ENCODE measurements around the gene HEBP1. TPM values are rescaled to one million over a fixed set of nuclear protein-coding genes. Genes with fewer than 3 reads are reported as not detected.

HEBP1 gene
- total and polyA plus RNA-seq, 4 donors = 55.8 to 181 (median 75.6) TPM

- no peak overlapping the region for H3K4me3 ChIP-seq (ENCODE audit: low read length in 2 of 2)
- no peak overlapping the region for H3K27ac ChIP-seq (ENCODE audit: low read depth in 1 of 2, low read length in 2 of 2)
- 76 to 77% methylated on average over 7 of the region's 7 CpGs for WGBS, 2 donors
- H3K27me3 ChIP-seq (ENCODE audit: control insufficient read depth in 1 of 2, insufficient read depth in 2 of 2, low read length in 1 of 2) = no peaks in the 10 kb centered on the region
- ATAC-seq (ENCODE audit: low FRiP score) (no peak), DNase-seq (no peak)
- intact Hi-C loops (cut with DNase I) = no loop called here
- H3K36me3 ChIP-seq (ENCODE audit: control insufficient read depth in 1 of 2, insufficient read depth in 2 of 2, low read length in 1 of 2) = no peaks in the 10 kb centered on the region
- no peaks in the 10 kb centered on the region for H3K9me3 ChIP-seq (ENCODE audit: control insufficient read depth, low read length)
- no peaks in the 10 kb centered on the region for H3K4me1 ChIP-seq (ENCODE audit: control insufficient read depth in 1 of 2, insufficient read depth in 2 of 2, low read length in 2 of 2)
Observed at GRCh38 chr12:12958886-12959285, 41.2 kb downstream of the HEBP1 start.

DNA sequence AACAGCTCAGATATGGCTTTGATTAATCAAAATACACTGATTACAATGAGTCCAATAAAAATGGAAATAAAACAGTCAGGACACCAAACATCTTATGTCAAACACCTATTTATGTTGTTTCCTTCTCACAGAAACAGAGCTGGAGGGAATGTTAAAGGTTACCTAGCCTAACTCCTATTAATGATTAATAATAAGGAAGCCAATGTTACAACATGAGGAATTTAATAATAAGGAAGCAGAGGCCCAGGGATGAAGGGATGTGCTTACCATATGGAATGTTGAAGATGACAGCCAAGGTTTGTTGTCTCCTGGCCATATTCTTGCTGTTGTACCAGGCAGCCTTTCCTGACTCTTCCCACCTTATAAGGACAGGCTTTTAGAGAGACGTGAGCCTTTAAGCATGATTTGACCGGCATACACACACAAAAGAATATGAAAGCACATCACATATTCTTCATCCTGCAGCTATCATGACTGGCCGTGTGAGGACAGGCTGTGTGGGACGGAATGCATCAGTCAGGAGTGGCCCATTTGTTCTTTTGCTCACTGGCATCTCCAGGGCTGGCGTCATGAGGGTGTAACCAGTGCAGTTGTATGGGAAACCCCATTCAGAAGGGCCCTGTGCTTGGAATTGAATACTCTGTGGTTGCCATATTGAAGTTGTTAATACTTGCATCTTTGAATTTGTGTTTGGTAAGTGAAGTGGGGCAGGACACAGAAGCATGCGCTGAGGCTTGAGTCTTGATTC lies 45.0 kb downstream of the HEBP1 start:
- Histone ChIP-seq H3K4me3 (ENCODE audit: low read length in 2 of 2) (no peak overlapping the region), H3K36me3 (ENCODE audit: control insufficient read depth in 1 of 2, insufficient read depth in 2 of 2, low read length in 1 of 2) (no peaks in the 10 kb centered on the region), H3K27me3 (ENCODE audit: control insufficient read depth in 1 of 2, insufficient read depth in 2 of 2, low read length in 1 of 2) (no peaks in the 10 kb centered on the region), H3K9me3 (ENCODE audit: control insufficient read depth, low read length) (no peaks in the 10 kb centered on the region), H3K27ac (ENCODE audit: low read depth in 1 of 2, low read length in 2 of 2) (no peak overlapping the region), H3K4me1 (ENCODE audit: control insufficient read depth in 1 of 2, insufficient read depth in 2 of 2, low read length in 2 of 2) (no peaks in the 10 kb centered on the region)
- no peak for ATAC-seq (ENCODE audit: low FRiP score)
- intact Hi-C loops (cut with DNase I) = no loop called here
- DNase-seq = no peak
- 93 to 94% methylated on average over 6 of the region's 6 CpGs for WGBS, 2 donors

DNA sequence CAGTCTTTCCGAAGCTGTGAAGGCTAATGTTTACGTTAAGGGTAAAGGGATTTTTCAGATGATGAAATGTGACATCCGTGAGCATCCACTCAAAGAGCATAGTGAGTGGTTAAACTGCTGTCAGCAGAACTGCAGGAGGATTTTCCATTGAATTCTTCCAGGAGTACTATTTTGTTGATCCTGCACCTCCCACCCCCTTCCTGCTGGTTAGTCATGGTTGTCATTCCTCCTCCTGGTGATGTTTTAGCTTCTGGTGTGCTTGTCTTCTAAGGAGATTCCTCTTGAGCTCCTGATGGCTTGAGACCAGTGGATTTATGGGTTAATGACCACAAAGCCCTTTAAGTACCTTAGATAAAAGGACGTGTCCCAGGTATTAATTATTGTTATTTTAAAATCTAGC lies 45.7 kb downstream of the HEBP1 start:
- Histone ChIP-seq H3K36me3 (ENCODE audit: control insufficient read depth in 1 of 2, insufficient read depth in 2 of 2, low read length in 1 of 2) (no peaks in the 10 kb centered on the region), H3K4me1 (ENCODE audit: control insufficient read depth in 1 of 2, insufficient read depth in 2 of 2, low read length in 2 of 2) (no peaks in the 10 kb centered on the region), H3K27ac (ENCODE audit: low read depth in 1 of 2, low read length in 2 of 2) (no peak overlapping the region), H3K27me3 (ENCODE audit: control insufficient read depth in 1 of 2, insufficient read depth in 2 of 2, low read length in 1 of 2) (no peaks in the 10 kb centered on the region), H3K9me3 (ENCODE audit: control insufficient read depth, low read length) (no peaks in the 10 kb centered on the region), H3K4me3 (ENCODE audit: low read length in 2 of 2) (no peak overlapping the region)
- DNase-seq (no peak), ATAC-seq (ENCODE audit: low FRiP score) (no peak)
- 76 to 78% methylated on average over 4 of the region's 4 CpGs for WGBS, 2 donors
- intact Hi-C loops (cut with DNase I) = no loop called here

DNA sequence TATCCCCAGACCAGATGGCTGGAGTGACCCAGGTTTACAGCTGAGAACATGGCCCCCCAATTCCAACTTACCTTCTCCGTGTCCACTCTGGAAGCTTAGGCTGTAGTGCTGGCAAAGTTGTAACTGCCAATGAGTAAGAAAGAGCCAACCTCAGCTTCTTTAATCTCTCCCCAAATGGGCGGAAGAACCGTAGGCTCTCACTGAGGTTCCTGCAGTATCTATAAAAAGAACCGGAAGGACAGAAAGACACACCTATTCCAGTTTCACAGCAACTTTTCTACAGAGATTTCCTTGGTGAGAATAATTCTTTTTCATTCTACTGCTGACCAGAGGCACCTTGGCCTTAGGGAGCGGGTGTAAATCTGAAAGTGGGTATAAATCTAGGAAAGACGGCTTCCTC lies 48.0 kb downstream of the HEBP1 start, which contains the start of gene GPRC5D:
Gene GPRC5D (minus strand): TSS at position 135 of the 400 bp plus-strand sequence. CDS start 1,786 bp downstream, outside the sequence.
- no peak for ATAC-seq (ENCODE audit: low FRiP score)
- no peak for DNase-seq
- H3K27me3 ChIP-seq (ENCODE audit: control insufficient read depth in 1 of 2, insufficient read depth in 2 of 2, low read length in 1 of 2) = no peaks in the 10 kb centered on the region
- no peaks in the 10 kb centered on the region for H3K9me3 ChIP-seq (ENCODE audit: control insufficient read depth, low read length)
- H3K27ac ChIP-seq (ENCODE audit: low read depth in 1 of 2, low read length in 2 of 2) = no peak within 1 kb of the TSS
- H3K4me1 ChIP-seq (ENCODE audit: control insufficient read depth in 1 of 2, insufficient read depth in 2 of 2, low read length in 2 of 2) = no peaks in the 10 kb centered on the region
- no peaks in the 10 kb centered on the region for H3K36me3 ChIP-seq (ENCODE audit: control insufficient read depth in 1 of 2, insufficient read depth in 2 of 2, low read length in 1 of 2)
- H3K4me3 ChIP-seq (ENCODE audit: low read length in 2 of 2) = no peak within 1 kb of the TSS
- intact Hi-C loops (cut with DNase I) = no loop called here
- WGBS, 2 donors = 96 to 98% methylated on average over 6 of the region's 6 CpGs

DNA sequence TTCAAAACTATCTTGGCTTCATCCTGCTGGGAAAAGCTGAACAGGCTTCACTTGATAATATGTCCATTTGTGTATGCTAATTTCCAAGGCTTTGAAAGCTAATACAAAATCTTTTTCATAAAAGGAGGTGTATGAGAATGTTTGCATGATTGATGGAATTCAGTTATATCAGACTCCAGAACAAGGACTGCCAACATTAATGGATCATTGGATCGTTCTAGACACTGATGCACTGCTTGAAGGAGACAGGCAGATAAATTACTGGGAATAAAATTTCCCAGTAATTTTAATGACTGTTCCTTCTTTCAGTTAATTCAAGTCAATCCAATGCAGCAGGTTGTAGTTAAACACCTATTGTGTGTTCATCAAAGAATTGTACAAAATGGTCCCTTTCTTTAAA lies 48.6 kb downstream of the HEBP1 start:
- Histone ChIP-seq H3K4me3 (ENCODE audit: low read length in 2 of 2) (no peak overlapping the region), H3K4me1 (ENCODE audit: control insufficient read depth in 1 of 2, insufficient read depth in 2 of 2, low read length in 2 of 2) (no peaks in the 10 kb centered on the region), H3K27me3 (ENCODE audit: control insufficient read depth in 1 of 2, insufficient read depth in 2 of 2, low read length in 1 of 2) (no peaks in the 10 kb centered on the region), H3K9me3 (ENCODE audit: control insufficient read depth, low read length) (no peaks in the 10 kb centered on the region), H3K27ac (ENCODE audit: low read depth in 1 of 2, low read length in 2 of 2) (no peak overlapping the region), H3K36me3 (ENCODE audit: control insufficient read depth in 1 of 2, insufficient read depth in 2 of 2, low read length in 1 of 2) (no peaks in the 10 kb centered on the region)
- no peak for ATAC-seq (ENCODE audit: low FRiP score)
- 90 to 91% methylated on average over 1 of the region's 1 CpG for WGBS, 2 donors
- DNase-seq = no peak
- intact Hi-C loops (cut with DNase I) = no loop called here

- WGBS, 2 donors = 83 to 87% methylated on average over 4 of the region's 4 CpGs
- Histone ChIP-seq H3K27me3 (ENCODE audit: control insufficient read depth in 1 of 2, insufficient read depth in 2 of 2, low read length in 1 of 2) (no peaks in the 10 kb centered on the region), H3K4me1 (ENCODE audit: control insufficient read depth in 1 of 2, insufficient read depth in 2 of 2, low read length in 2 of 2) (no peaks in the 10 kb centered on the region), H3K4me3 (ENCODE audit: low read length in 2 of 2) (no peak overlapping the region), H3K9me3 (ENCODE audit: control insufficient read depth, low read length) (no peaks in the 10 kb centered on the region), H3K36me3 (ENCODE audit: control insufficient read depth in 1 of 2, insufficient read depth in 2 of 2, low read length in 1 of 2) (no peaks in the 10 kb centered on the region), H3K27ac (ENCODE audit: low read depth in 1 of 2, low read length in 2 of 2) (no peak overlapping the region)
- DNase-seq = no peak
- ATAC-seq (ENCODE audit: low FRiP score) = no peak
- intact Hi-C loops (cut with DNase I) = no loop called here
Observed at GRCh38 chr12:12947902-12948301, 52.2 kb downstream of the HEBP1 start.

DNA sequence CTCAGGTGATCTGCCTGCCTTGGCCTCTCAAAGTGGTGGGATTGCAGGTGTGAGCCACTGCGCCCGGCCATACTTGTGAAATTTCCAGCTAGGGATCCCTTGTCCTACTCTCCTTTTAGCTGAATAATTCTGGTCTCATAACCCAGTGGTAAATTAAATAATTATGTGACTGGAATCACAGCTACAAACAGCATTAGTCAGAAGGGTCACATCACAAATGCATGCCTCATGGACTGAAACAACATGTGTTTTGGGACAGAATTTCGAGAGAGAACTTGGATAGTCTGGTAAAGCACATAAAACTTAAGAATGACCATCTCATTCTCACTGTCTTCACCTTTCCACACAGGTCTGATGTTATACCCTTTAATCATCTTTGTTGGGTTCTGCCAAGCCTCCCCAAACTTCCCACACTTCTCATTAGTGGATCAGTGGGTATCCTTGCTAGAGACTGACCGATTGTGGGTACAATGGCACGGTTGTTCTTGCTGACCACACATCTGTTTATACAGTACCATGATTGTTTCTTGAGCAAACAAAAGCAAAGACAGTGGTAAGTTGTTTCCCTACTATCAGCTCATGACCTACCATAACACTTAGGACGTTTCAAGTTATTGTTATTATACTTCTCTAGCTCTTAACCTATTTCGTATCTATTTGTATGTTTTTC lies 53.2 kb downstream of the HEBP1 start:
- intact Hi-C loops (cut with DNase I) = no loop called here
- H3K27me3 ChIP-seq (ENCODE audit: control insufficient read depth in 1 of 2, insufficient read depth in 2 of 2, low read length in 1 of 2) = no peaks in the 10 kb centered on the region

DNA sequence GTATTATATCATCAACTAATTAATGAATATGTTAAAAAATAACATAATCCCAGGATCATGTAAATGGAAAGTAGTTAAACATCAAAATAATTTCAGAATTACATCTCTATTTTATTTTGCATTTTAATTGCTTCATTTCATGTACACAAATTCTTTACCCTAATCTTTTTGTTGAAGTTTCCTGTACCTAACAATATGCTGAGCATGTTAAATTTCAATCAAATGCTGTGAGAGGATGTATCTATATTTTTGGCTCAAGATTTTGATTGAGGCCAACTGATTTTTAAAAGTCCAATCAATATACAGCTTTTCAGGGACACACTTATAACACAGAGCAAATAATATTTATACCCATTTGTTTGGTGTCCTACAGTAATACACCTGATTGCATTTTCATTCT lies 54.5 kb downstream of the HEBP1 start:
- no peak overlapping the region for H3K27ac ChIP-seq (ENCODE audit: low read depth in 1 of 2, low read length in 2 of 2)
- no peaks in the 10 kb centered on the region for H3K4me1 ChIP-seq (ENCODE audit: control insufficient read depth in 1 of 2, insufficient read depth in 2 of 2, low read length in 2 of 2)
- no peaks in the 10 kb centered on the region for H3K9me3 ChIP-seq (ENCODE audit: control insufficient read depth, low read length)
- ATAC-seq (ENCODE audit: low FRiP score) (no peak), DNase-seq (no peak)
- no peaks in the 10 kb centered on the region for H3K27me3 ChIP-seq (ENCODE audit: control insufficient read depth in 1 of 2, insufficient read depth in 2 of 2, low read length in 1 of 2)
- H3K4me3 ChIP-seq (ENCODE audit: low read length in 2 of 2) = no peak overlapping the region
- intact Hi-C loops (cut with DNase I) = no loop called here
- no peaks in the 10 kb centered on the region for H3K36me3 ChIP-seq (ENCODE audit: control insufficient read depth in 1 of 2, insufficient read depth in 2 of 2, low read length in 1 of 2)

More for the DNA sequence above, 53.2 kb downstream of the HEBP1 start:
- Histone ChIP-seq H3K27ac (ENCODE audit: low read depth in 1 of 2, low read length in 2 of 2) (no peak overlapping the region), H3K4me3 (ENCODE audit: low read length in 2 of 2) (no peak overlapping the region), H3K4me1 (ENCODE audit: control insufficient read depth in 1 of 2, insufficient read depth in 2 of 2, low read length in 2 of 2) (no peaks in the 10 kb centered on the region), H3K9me3 (ENCODE audit: control insufficient read depth, low read length) (no peaks in the 10 kb centered on the region), H3K36me3 (ENCODE audit: control insufficient read depth in 1 of 2, insufficient read depth in 2 of 2, low read length in 1 of 2) (no peaks in the 10 kb centered on the region)
- WGBS, 2 donors = 75 to 79% methylated on average over 7 of the region's 7 CpGs
- DNase-seq (no peak), ATAC-seq (ENCODE audit: low FRiP score) (no peak)
